CD4-positive, alpha-beta T cell treated with Interleukin-4 for 4 hours (primary cell): ENCODE data around the gene PKIB.
"Not testable (repeated sequence)": the region's sequence is repeated elsewhere in the genome, so short reads cannot be mapped to it uniquely, and the experiment has no call there.

Experiments used
- DNase-seq: peaks from one replicate; pipeline ENCODE4 v3.0.0-alpha.2; 2020

PKIB gene

GRCh38 chr6:122609881-122610689, at the start of gene PKIB:
Gene PKIB (plus strand): TSS chr6:122610405. CDS start chr6:122717795, 107,390 bp downstream.
- DNase-seq = peak; percentile 14

GRCh38 chr6:122563364-122564052, 46.7 kb upstream of the PKIB start:
- DNase-seq = no peak

- no peak for DNase-seq
Observed at GRCh38 chr6:122564230-122564629, 46.0 kb upstream of the PKIB start.

GRCh38 chr6:122565708-122566107, 44.5 kb upstream of the PKIB start:
- DNase-seq = no peak

GRCh38 chr6:122567034-122567433, 43.2 kb upstream of the PKIB start:
- DNase-seq = no peak

GRCh38 chr6:122568350-122568749, 41.9 kb upstream of the PKIB start:
- no peak for DNase-seq

- no peak for DNase-seq
Observed at GRCh38 chr6:122568797-122569221, 41.4 kb upstream of the PKIB start.

GRCh38 chr6:122569230-122569771, 40.9 kb upstream of the PKIB start:
- no peak for DNase-seq

- no peak for DNase-seq
Observed at GRCh38 chr6:122571888-122572287, 38.3 kb upstream of the PKIB start.

GRCh38 chr6:122576888-122577287, 33.3 kb upstream of the PKIB start:
- no peak for DNase-seq

- DNase-seq = no peak
Observed at GRCh38 chr6:122578961-122579360, 31.2 kb upstream of the PKIB start.

- no peak for DNase-seq
Observed at GRCh38 chr6:122580737-122581136, 29.5 kb upstream of the PKIB start.

GRCh38 chr6:122589115-122589514, 21.1 kb upstream of the PKIB start:
- no peak for DNase-seq

- not testable (repeated sequence) for DNase-seq
Observed at GRCh38 chr6:122598295-122598694, 11.9 kb upstream of the PKIB start.

GRCh38 chr6:122604676-122605075, 5.5 kb upstream of the PKIB start:
- DNase-seq = no peak

- no peak for DNase-seq
Observed at GRCh38 chr6:122610690-122611455, 668 bp downstream of the PKIB start.

GRCh38 chr6:122612838-122613237, 2.6 kb downstream of the PKIB start:
- DNase-seq = no peak

GRCh38 chr6:122614303-122614702, 4.1 kb downstream of the PKIB start:
- no peak for DNase-seq

- DNase-seq = no peak
Observed at GRCh38 chr6:122615409-122615808, 5.2 kb downstream of the PKIB start.

- DNase-seq = no peak
Observed at GRCh38 chr6:122616877-122617276, 6.7 kb downstream of the PKIB start.

GRCh38 chr6:122619309-122619708, 9.1 kb downstream of the PKIB start:
- DNase-seq = no peak

- no peak for DNase-seq
Observed at GRCh38 chr6:122620428-122620827, 10.2 kb downstream of the PKIB start.

- no peak for DNase-seq
Observed at GRCh38 chr6:122620902-122621301, 10.7 kb downstream of the PKIB start.
